HG02884 (cell line): ENCODE data around the gene RIN3.

Experiments
- ATAC-seq: cut with Tn5 transposase; IDR thresholded peaks from one replicate; pipeline ENCODE4 v1.9.1; 2021; ENCODE audit warnings: mild to moderate bottlenecking, moderate library complexity; ENCODE audit not compliant: unreplicated experiment

Gene RIN3

GRCh38 chr14:92683041-92683440, 169.5 kb downstream of the RIN3 start:
- ATAC-seq = no peak

- no peak for ATAC-seq
Observed at GRCh38 chr14:92684801-92685560, 171.4 kb downstream of the RIN3 start.

DNA sequence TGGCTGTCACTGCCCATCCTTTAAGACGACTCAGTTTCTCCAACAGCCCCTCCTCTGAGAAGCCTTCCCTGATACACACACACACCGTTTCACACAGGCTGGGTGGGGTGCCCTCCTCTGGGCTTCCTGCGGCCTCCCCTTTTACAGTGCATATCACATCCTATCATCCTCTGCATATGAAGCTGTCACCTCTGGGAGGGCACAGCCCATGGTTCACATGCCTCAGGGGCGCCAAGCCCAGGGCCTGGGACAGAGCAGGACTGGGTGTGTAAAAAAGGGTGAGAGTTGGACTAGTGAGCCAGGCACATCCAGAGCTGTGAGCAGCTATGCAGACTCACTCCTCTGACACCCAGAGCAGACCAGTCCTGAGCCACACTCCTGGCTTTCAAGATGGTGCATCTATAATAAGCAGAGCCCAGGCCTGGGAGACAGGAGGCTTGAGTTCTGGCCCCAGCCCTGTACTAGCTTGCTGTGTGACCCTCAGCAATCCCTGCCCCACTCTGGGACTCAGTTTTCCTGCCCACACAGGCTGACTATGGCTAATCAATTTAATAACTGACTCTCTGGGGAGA, 172.3 kb downstream of the RIN3 start:
- no peak for ATAC-seq

DNA sequence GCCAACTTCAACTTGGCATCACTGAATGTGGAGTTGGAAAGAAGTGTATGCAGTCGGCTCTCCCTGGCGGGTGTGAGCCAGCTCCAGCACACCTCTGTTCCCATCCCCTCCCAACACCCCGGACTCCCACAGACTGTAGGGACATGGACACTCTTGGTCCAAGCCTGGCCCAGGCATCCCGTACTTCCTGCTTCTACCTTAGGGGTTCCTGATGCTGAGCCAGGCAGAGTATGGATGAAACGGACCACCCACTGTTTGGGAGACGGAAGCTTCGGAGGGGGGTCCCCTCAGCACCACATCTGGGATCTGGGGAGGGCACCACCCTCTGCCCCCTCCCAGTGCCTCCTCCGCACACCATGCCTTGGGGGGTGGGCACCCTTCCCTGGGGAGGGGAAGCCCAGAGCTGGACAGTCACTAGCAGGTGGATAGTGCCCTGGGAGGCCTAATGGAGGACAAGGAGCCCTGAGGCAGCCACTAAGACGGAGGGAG, 172.9 kb downstream of the RIN3 start:
- ATAC-seq = no peak

GRCh38 chr14:92686900-92687427, 173.4 kb downstream of the RIN3 start:
- no peak for ATAC-seq

- no peak for ATAC-seq
Observed at GRCh38 chr14:92687681-92688433, 174.3 kb downstream of the RIN3 start.

- no peak for ATAC-seq
Observed at GRCh38 chr14:92688434-92689375, 175.1 kb downstream of the RIN3 start.

DNA sequence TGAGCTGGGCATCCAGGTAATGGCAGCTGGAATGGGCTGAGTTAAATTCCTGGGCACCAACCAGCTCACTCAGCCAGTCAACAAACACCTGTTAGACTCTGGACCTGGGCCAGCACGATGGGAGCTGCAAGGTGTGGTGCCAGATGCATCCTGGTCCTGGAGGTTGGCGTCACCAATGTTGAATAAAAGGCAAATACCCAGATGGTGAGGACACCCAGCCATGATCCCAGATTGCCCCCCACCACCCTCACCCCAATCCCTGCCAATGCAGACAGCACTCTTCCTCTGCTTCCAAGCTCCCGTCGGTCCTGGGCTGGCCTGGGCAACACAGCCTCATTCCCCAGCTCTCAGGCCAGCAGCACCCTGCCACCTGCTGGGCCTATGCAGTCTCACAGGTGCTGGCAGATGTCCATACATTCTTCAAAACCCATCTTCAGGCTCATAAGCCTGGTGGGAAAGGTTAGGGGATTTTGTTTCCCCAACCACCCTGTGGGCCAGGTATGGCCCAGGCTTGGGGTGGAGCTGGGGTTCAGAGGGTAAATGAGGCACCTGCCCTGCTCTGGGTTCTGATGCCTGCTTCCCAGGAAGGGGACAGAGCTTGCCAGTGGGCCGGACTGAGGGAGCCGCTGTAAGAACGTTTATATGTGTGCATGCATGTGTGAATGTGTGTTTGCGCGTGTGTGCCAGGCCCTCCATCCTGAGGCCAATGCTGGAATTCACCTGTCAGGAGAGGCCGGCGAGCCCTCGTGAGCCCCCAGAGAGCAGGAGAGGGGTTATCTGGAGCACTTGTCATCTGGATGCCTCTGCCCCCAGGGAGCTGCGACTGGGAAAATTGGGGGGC, 176.8 kb downstream of the RIN3 start:
- ATAC-seq = no peak

DNA sequence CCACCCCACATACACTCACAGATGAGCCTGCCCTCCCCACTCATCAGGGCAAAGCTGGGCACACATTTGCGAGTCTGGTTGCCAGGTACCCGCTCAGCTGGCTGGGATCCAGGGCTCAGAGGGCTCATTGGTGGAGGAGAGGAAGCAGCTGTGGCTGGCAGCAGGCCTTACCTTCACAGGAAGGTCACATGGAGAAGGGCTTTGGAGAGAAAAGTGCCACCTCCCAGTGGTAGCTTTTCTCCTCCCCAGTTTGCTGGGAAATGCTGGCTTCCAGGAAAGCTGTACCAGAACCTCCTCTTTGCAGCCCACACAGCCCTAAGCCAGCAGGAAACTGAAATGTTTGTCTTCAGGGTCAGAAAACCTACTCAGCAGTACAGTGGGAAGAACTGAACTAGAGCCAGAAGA, 179.2 kb downstream of the RIN3 start:
- ATAC-seq = no peak

GRCh38 chr14:92693998-92694795, 180.6 kb downstream of the RIN3 start:
- ATAC-seq = no peak

DNA sequence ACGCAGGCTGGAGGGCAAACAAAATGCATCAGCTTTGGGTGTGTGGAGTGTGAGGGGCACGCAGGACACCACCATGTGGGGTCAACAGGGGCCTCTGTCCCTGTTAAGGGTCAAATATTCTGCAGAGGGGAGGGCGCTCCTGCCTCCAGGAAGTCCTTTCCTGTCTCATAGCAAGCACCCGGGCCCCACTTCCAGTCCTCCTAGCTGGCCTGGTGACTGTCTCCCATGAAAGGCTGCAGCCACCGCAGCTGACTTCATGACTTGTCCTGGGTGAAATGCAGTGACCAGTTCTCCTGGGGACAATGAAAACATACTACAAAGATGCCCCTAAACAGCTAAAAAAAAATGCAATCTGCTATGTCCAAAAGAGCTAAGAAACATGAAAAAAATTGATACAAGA, 181.2 kb downstream of the RIN3 start:
- ATAC-seq = no peak

DNA sequence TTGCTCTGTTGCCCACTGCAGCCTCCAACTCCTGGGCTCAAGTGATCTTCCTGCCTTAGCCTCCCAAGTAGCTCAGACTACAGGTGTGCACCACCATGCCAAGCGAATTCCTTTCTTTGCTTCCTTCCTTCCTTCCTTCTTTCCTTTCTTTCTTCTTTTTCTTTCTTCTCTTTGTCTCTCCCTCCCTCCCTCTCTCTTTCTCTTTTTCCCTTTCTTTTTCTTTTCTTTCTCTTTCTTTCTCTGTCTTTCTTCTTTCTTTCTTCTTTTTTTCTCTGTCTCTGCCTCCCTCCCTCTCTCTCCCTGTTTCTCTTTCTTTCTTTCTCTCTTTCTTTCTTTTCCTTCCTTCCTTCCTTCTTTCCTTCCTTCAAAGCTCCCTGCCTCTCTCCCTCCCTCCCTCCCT, 182.0 kb downstream of the RIN3 start:
- no peak for ATAC-seq

DNA sequence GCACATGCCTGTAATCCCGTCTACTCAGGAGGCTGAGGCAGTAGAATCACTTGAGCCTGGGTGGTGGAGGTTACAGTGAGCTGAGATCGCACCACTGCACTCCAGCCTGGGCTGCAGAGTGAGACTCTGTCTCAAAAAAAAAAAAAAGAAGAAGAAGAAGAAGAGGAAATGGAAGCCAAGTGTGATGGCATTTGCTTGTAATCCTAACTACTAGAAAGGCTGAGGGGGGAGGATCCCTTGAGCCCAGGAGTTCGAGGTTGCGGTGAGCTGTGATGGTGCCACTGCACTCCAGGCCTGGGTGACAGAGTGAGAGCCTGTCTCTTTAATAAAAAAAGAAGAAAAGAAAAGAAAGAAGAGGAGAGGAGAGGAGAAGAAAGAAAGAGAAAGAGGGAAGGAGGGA, 182.8 kb downstream of the RIN3 start:
- no peak for ATAC-seq

DNA sequence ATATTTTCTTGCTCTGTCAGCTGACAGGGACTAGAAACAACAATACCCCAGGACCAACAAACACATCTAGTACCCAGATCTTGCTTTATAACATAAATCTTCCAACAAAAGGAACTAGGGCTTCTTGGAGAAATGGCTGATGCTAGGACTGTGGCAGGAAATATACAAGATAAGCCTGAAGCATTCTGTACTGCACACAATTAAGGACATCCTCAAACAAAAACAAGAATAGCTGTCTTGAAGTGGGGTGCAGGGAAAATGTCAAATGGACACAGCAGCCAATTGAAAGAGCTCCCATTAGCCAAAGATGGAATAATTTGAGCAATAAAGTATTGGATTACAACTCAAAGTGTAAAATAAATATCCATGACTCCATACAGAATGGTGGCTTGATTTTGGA, 184.8 kb downstream of the RIN3 start:
- no peak for ATAC-seq

DNA sequence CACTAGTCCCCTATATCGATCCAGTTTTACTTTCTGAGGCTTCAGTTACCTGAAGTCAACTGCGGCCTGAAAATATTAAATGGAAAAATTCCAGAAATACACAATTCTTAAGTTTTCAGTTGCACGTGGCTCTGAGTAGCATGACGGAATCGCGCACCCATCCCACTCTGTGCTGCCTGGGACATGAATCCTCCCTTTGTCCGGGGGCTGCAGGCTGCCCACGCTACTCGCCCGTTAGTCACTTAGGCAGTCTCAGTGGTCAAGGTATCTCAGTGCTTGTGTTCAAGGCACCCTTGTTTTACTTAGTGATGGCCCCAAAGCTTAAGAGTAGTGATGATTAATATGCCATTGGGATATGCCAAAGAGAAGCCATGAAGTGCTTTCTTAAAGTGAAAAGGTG, 188.2 kb downstream of the RIN3 start:
- no peak for ATAC-seq

DNA sequence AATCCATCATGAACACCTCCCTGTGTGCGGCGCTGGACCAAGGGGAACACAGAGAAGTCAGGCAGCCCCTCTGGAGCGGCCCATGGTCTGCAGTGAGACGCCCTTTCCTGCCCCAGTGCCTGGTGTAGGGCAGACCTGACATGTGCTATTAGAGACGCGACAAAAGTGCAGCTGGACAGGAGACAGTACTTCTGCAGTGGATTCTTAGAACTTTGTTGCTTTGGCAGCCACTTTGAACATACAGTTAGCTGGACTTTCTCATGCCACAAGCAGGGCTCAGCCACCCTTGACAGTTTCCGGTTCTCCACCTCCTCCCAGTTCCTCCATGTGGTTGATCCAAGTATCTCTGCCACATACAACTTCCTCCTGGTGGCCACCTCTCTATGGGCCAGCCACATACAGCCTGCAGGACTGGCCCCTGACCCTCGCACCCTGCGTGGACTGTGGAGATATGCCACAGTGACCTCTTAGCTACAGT, 188.9 kb downstream of the RIN3 start:
- no peak for ATAC-seq

GRCh38 chr14:92703516-92703915, 189.9 kb downstream of the RIN3 start:
- no peak for ATAC-seq

DNA sequence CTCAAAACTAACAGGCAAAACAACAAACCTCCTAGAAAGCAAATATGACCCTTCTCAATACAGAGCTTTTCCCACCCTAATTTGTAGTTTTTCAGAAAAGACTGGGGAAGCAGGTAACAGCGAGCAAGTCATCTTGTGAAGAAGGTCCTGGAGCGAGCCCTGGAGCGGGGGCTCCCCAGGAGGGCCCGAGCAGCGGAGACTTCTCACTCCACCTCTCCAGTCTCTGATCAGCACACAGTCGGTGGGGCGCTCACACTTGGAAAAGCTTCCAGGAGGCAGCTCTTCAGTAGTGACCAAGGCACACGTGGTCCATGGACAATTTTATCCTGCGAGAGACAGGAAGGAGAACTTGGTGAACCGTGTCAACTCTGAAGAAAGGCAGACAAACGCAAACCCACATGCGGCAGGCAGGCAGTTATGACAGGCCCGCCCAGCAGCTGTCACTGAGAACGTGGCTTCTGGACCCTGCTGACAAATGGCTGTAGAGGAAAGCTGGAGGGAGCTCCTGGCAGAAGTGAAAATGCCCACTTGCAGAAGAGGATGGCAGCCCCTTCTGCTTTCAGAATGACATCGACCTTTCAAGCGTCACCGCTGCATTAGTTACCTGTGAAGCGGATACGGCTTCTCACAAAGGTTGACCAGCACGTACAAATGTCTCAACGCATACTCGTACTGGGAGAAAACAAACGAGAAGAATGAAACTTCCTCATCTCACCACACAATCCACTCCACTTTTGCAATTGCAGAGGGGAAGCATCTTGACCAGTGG, 190.6 kb downstream of the RIN3 start:
- peak; percentile 98 for ATAC-seq
